Measurements from ENCODE around the gene SLC44A3. TPM values are rescaled to one million over a fixed set of nuclear protein-coding genes. Genes with fewer than 3 reads are reported as not detected.

SLC44A3 gene
- polyA plus RNA-seq, 1 donor from 2014 or later, result not detected

- Histone ChIP-seq H3K36me3 (ENCODE audit: insufficient read depth, low read length) (no peaks in the 10 kb centered on the region), H3K4me2 (ENCODE audit: low read length) (no peak overlapping the region), H3K9me2 (ENCODE audit: insufficient read depth, low read length) (no peaks in the 10 kb centered on the region), H3K27ac (ENCODE audit: low read length) (no peak overlapping the region), H3K27me3 (ENCODE audit: insufficient read depth, low read depth, low read length) (no peaks in the 10 kb centered on the region), H3F3A (ENCODE audit: insufficient read depth, low read length, poor library complexity, severe bottlenecking) (no peaks in the 10 kb centered on the region), H3K4me3 (ENCODE audit: low read length) (no peak overlapping the region), H3K9ac (ENCODE audit: low read length) (no peak overlapping the region), H4K20me1 (ENCODE audit: insufficient read depth) (no peaks in the 10 kb centered on the region), H3K9me3 (ENCODE audit: low read length) (no peaks in the 10 kb centered on the region), H2AFZ (ENCODE audit: low read depth, low read length) (no peak overlapping the region), H3K79me2 (replicated peaks; ENCODE audit: insufficient read depth, low read length) (no peaks in the 10 kb centered on the region)
- TF ChIP-seq EZH2 (IDR thresholded peaks at IDR 0.05; ENCODE audit: borderline replicate concordance, insufficient read depth, low read length, poor library complexity, severe bottlenecking), result no peak
- no peak for TF ChIP-seq MXI1 (conservative IDR thresholded peaks at IDR 0.05; ENCODE audit: poor library complexity, severe bottlenecking)
- TF ChIP-seq REST (IDR thresholded peaks at IDR 0.05; ENCODE audit: borderline replicate concordance), result no peak
- no peak for TF ChIP-seq TAF1 (IDR thresholded peaks at IDR 0.05; ENCODE audit: low read depth)
- TF ChIP-seq RAD21 (conservative IDR thresholded peaks at IDR 0.05), result no peak
- TF ChIP-seq CTCF (IDR thresholded peaks at IDR 0.05; ENCODE audit: poor library complexity, severe bottlenecking), result no peak
- no peak for TF ChIP-seq POLR2AphosphoS5 (IDR thresholded peaks at IDR 0.05)
- TF ChIP-seq EP300 (conservative IDR thresholded peaks at IDR 0.05; ENCODE audit: poor library complexity, severe bottlenecking), result no peak
- no peak for TF ChIP-seq SMC3 (conservative IDR thresholded peaks at IDR 0.05; ENCODE audit: poor library complexity)
These were observed 36.6 kb upstream of the SLC44A3 start for GRCh38 chr1:94783342-94784189.

GRCh38 chr1:94784190-94784515 lies 36.0 kb upstream of the SLC44A3 start:
- Histone ChIP-seq H4K20me1 (ENCODE audit: insufficient read depth) (no peaks in the 10 kb centered on the region), H2AFZ (ENCODE audit: low read depth, low read length) (no peak overlapping the region), H3K4me3 (ENCODE audit: low read length) (no peak overlapping the region), H3K36me3 (ENCODE audit: insufficient read depth, low read length) (no peaks in the 10 kb centered on the region), H3K27ac (ENCODE audit: low read length) (no peak overlapping the region), H3K27me3 (ENCODE audit: insufficient read depth, low read depth, low read length) (no peaks in the 10 kb centered on the region), H3K79me2 (replicated peaks; ENCODE audit: insufficient read depth, low read length) (no peaks in the 10 kb centered on the region), H3K9me2 (ENCODE audit: insufficient read depth, low read length) (no peaks in the 10 kb centered on the region), H3F3A (ENCODE audit: insufficient read depth, low read length, poor library complexity, severe bottlenecking) (no peaks in the 10 kb centered on the region), H3K9me3 (ENCODE audit: low read length) (no peaks in the 10 kb centered on the region), H3K9ac (ENCODE audit: low read length) (no peak overlapping the region), H3K4me2 (ENCODE audit: low read length) (no peak overlapping the region)
- TF ChIP-seq REST (IDR thresholded peaks at IDR 0.05; ENCODE audit: borderline replicate concordance) (no peak), CTCF (IDR thresholded peaks at IDR 0.05; ENCODE audit: poor library complexity, severe bottlenecking) (no peak), POLR2AphosphoS5 (IDR thresholded peaks at IDR 0.05) (no peak), MXI1 (conservative IDR thresholded peaks at IDR 0.05; ENCODE audit: poor library complexity, severe bottlenecking) (no peak), EZH2 (IDR thresholded peaks at IDR 0.05; ENCODE audit: borderline replicate concordance, insufficient read depth, low read length, poor library complexity, severe bottlenecking) (no peak), TAF1 (IDR thresholded peaks at IDR 0.05; ENCODE audit: low read depth) (no peak), EP300 (conservative IDR thresholded peaks at IDR 0.05; ENCODE audit: poor library complexity, severe bottlenecking) (no peak), RAD21 (conservative IDR thresholded peaks at IDR 0.05) (no peak), SMC3 (conservative IDR thresholded peaks at IDR 0.05; ENCODE audit: poor library complexity) (no peak)
